NCI-H2171 treated with DMSO at 0.1 percent for 48 hours (cell line): Measurements from ENCODE around the gene FRS3.

Experiments
- DNase-seq: peaks from one replicate; lab custom pipeline; 2025; lab: John Stamatoyannopoulos, UW

FRS3 gene

GRCh38 chr6:41728073-41728936 lies 51.4 kb downstream of the FRS3 start:
- DNase-seq = peak; percentile 26

DNA sequence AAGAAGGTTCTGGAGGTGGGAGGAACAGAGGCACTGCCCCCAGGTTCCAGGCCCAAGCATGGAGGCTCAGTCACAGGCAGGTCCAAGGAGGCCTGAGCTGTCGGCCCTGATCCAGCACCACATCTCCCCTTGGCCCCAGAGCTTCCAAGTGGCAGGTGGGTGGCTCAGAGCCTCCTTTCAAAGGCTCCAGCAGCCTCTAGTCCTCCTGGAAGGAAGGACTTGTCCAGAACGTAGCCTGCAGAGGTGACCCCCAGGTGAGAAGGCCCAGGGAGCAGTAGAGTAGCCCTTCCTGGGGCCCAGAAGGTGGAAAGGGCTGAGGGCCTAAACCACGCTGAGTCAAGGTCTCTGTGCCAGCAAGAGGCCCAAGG lies 52.0 kb downstream of the FRS3 start:
- DNase-seq = no peak

DNA sequence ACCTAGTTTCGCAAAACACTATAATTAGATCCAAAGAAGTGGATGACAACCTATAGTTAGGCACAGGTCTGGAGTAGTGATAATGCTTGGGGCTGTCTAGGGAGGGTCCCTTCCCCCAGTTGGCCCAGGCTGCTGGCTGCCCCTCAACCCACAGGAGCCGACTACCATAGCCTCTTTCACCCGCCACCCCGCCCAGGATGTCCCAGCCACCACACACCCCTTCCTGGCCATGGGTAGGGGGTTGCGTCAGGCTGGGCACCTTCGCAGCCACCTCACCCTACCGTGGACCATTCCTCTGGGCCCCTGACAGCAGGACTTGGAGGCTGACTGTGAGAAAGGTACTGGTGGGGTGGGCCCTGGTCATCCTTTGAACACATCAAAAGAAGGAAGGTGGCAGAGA lies 52.8 kb downstream of the FRS3 start:
- DNase-seq = no peak

DNA sequence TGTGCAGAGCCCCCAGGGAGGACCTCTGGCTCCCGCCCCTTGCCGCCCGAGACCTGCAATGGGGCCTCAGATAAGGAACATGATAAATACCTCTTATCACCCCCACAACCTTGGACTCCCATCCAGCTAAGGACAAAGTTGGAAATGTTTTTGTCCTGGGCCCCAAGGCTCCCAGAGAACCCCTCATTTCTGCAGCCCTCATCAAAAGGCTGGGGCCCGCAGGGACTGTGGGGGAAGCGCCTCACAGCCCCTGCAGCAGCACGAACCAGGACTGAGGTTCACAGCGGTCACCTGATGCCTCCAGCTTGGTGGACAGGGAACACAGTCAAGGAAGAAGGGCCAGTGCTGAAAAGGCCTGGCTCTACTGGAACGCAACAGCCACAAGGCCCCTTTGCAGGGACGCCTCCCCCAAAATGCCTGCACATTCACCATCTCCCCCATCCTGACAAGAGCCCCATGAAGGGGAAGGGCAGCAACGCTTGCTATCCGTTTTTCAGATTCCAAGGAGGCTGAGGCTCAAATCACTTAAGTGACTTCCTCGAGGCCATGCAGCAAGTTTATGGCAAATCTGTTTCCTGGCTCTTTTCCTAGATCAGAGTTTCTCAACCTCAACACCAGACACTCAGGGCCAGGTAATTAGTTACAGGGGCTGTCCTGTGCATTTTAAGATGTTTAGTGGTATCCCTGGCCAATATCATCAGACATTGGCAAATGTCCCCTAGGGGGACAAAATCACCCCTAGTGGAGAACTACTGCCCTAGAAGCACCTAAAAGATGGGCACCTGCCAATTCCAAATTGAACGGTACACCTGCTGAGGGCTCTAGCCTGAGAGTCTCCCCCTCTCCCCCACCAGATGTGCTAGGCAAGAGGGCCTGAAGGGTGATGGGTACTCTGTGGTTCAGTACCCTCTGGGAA lies 54.9 kb downstream of the FRS3 start:
- no peak for DNase-seq

GRCh38 chr6:41724228-41724580 lies 55.5 kb downstream of the FRS3 start:
- DNase-seq = no peak

GRCh38 chr6:41723530-41724227 lies 56.0 kb downstream of the FRS3 start:
- DNase-seq = no peak

- no peak for DNase-seq
Observed at GRCh38 chr6:41722969-41723529, 56.7 kb downstream of the FRS3 start.

DNA sequence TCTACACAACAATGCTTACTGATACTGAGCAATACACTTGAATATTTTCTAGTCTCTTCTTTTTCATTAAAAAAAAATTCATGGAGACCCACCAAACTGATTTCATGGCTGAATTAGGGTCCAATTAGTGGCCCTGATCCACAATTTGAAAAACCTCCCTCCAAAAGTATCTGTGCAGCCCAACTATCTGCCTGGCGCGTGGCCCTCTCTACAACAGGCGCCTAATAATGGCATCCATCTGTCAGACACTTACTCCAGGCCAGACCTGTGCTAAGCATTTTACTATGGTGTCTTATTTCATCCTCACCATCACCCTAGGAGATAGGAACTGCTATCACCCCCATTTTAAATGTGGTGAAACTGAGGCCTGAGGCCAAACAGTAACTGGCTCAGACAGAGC lies 58.3 kb downstream of the FRS3 start:
- DNase-seq = no peak

DNA sequence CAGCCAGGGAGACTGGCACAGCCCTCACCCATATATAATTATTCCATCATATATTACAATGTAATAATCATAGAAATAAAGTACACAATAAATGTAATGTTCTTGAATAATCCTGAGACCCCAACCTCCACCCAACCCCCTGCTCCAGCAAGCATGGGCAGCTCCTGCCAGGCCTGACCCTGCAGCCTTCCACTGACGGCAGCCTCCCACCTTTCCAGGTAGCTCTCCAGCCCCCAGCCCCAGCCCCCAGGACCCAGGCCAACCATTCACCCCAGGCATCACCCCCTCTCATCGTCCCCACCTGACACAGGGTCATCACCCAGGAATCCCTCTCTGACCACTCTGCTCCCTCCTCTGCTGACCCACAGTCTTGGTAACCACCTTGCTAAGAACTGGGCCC lies 58.9 kb downstream of the FRS3 start:
- no peak for DNase-seq

DNA sequence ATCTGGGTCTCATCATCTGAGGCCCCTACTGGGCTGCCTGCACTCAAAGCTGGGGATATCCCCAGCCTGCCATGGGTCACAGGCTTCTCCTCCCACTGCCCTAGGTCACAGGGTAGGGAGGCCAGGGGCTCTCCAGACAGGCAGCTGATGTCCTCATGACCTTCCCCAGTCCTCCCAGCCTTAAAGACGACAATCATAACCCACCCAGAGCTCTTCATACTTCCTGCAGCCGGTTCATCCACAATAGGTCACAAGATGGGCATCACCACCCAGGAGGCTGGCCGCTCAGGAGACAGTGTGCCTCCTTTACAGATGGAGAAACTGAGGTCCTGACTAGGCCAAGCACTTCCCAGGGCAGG lies 59.5 kb downstream of the FRS3 start:
- DNase-seq = no peak
